Kidney (tissue), 14 donors: ENCODE results near the gene CFAP69. TPM values are rescaled to one million over a fixed set of nuclear protein-coding genes. Genes with fewer than 3 reads are reported as not detected.

Source experiments
- DNase-seq, 5 donors: peaks; one replicate each; pipeline ENCODE4 v3.0.0-alpha.2; 2013 to 2020
- FAIRE-seq: peaks from 2 replicates; lab custom pipeline; 2012; peaks lifted over from hg19 to GRCh38; lab: Jason Lieb, UNC
- H3K27ac ChIP-seq, 2 donors: one replicate each; pipeline ENCODE4 v1.7.0; 2013; ENCODE audit warnings: low read depth in 2 of 2, low read length in 2 of 2, inconsistent platforms in 1 of 2
- H3K27me3 ChIP-seq: one replicate; pipeline ENCODE4 v1.7.1; 2013; ENCODE audit warnings: low read length, inconsistent platforms; ENCODE audit not compliant: control insufficient read depth, insufficient read depth
- H3K36me3 ChIP-seq, 3 donors: one replicate each; pipeline versions ENCODE4 v1.7.0 to v1.7.1; 2013; ENCODE audit warnings: low read length in 3 of 3, control low read depth in 1 of 3, inconsistent platforms in 1 of 3; ENCODE audit not compliant: insufficient read depth in 3 of 3, control insufficient read depth in 2 of 3
- H3K4me1 ChIP-seq, 3 donors: one replicate each; pipeline versions ENCODE4 v1.7.0 to v1.7.1; 2013; ENCODE audit warnings: low read length in 3 of 3, inconsistent platforms in 1 of 3, low read depth in 1 of 3; ENCODE audit not compliant: control insufficient read depth in 2 of 3, insufficient read depth in 2 of 3
- H3K4me3 ChIP-seq, 3 donors: one replicate each; pipeline versions ENCODE4 v1.7.0 to v1.8.1; 2013; ENCODE audit warnings: low read length in 3 of 3, control low read depth in 1 of 3, inconsistent platforms in 1 of 3
- H3K9ac ChIP-seq, 3 donors: one replicate each; pipeline versions ENCODE4 v1.7.0 to v1.7.1; 2013; ENCODE audit warnings: low read length in 3 of 3, control low read depth in 1 of 3, inconsistent platforms in 1 of 3
- H3K9me3 ChIP-seq, 3 donors: one replicate each; pipeline versions ENCODE4 v1.7.0 to v1.7.1; 2013; ENCODE audit warnings: low read length in 3 of 3, control low read depth in 1 of 3, inconsistent platforms in 1 of 3; ENCODE audit not compliant: control insufficient read depth in 2 of 3, insufficient read depth in 1 of 3
- intact Hi-C: fragments of 100-400 bp; cut with DNase I; formaldehyde crosslinking; loops from one replicate; pipeline ENCODE4 v1.11.1; 2022
- polyA plus RNA-seq: library from polyadenylated mRNA; stranded (reverse); fragments of 350-450 nt; fragmentation: Illumina TruSeq; extraction: RNeasy Lipid Tissue Mini Kit (QIAGEN cat#74804); gene quantifications from one replicate; pipeline ENCODE4 v1.2.3, GENCODE V29; 2014; ENCODE audit warnings: low read depth, low replicate concordance; ENCODE audit not compliant: insufficient read depth
- total RNA-seq: library from RNA; stranded (reverse); fragmentation: NEBNext Ultra II Directional; extraction: Animal tissue kit (Norgen Biotek cat#: 25700); gene quantifications from one replicate; pipeline ENCODE4 v1.2.1, GENCODE V29; 2021
- TF ChIP-seq, protein P1 (sequence below): IDR thresholded peaks from 3 replicates; pipeline ENCODE4 v1.5.1; 2012; ENCODE audit warnings: mild to moderate bottlenecking, moderate library complexity, borderline replicate concordance; ENCODE audit not compliant: insufficient read depth; ENCODE audit errors: extremely low read depth
- donor health status: control.
- donor health status: control.
- donor health status: control.
- donor health status: control.
- donor health status: control.
- donor health status: DM: yes; HTN: yes; CAD: no.
- donor health status: Normal renal cell carcinoma (clear cell type).

CFAP69 gene
- total and polyA plus RNA-seq, 2 donors from 2014 or later, result 9.2 to 13.2 TPM

DNA sequence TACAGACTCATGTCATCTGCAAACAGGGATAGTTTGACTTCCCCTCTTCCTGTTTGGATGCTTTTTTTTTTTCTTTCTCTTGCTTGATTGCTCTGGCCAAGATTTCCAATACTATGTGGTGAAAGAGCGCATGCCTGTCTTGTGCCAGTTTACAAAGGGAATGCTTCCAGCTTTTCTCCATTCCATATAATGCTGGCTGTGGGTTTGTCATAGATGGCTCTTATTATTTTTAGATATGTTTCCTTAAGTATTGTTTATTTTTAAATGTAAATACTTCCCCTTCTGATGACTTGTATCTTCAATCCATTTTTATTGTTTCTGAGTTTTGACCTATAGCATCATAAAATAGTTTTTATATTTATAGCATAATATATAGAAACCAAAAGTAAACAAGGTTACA, 58.3 kb downstream of the CFAP69 start:
- intact Hi-C loops, result no loop called here
- peaks cover 2 to 8% (median 3%) of the 10 kb centered on the region in 3 donors for H3K36me3 ChIP-seq
- DNase-seq, result no peak
- no peak for FAIRE-seq
- no peak overlapping the region for H3K4me3 ChIP-seq
- no peak overlapping the region for H3K27ac ChIP-seq
- no peak overlapping the region for H3K9ac ChIP-seq
- TF ChIP-seq, protein P1, sequence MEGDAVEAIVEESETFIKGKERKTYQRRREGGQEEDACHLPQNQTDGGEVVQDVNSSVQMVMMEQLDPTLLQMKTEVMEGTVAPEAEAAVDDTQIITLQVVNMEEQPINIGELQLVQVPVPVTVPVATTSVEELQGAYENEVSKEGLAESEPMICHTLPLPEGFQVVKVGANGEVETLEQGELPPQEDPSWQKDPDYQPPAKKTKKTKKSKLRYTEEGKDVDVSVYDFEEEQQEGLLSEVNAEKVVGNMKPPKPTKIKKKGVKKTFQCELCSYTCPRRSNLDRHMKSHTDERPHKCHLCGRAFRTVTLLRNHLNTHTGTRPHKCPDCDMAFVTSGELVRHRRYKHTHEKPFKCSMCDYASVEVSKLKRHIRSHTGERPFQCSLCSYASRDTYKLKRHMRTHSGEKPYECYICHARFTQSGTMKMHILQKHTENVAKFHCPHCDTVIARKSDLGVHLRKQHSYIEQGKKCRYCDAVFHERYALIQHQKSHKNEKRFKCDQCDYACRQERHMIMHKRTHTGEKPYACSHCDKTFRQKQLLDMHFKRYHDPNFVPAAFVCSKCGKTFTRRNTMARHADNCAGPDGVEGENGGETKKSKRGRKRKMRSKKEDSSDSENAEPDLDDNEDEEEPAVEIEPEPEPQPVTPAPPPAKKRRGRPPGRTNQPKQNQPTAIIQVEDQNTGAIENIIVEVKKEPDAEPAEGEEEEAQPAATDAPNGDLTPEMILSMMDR, result no peak
- H3K9me3 ChIP-seq, result no peaks in the 10 kb centered on the region
- no peaks in the 10 kb centered on the region for H3K4me1 ChIP-seq
- no peaks in the 10 kb centered on the region for H3K27me3 ChIP-seq

DNA sequence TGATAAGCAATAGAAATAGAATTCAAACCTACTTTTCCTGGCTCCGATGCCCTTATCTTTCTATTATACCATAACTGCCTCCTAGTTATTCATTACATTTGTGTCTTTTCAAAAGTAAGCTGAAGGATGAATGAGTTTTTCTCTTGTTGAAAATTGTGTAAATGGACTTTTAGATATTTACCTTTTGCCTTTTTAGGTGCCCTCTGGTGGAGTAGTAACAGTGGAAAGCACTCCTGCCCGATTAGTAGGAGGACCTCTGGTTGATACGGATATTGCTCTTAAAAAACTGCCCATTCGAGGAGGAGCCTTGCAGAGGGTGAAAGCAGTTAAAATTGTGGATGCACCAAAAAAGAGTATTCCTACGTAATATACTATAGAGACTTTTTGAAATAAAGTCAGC, 64.9 kb downstream of the CFAP69 start:
- Histone ChIP-seq H3K4me1 (no peaks in the 10 kb centered on the region), H3K4me3 (no peak overlapping the region), H3K27me3 (no peaks in the 10 kb centered on the region), H3K9me3 (no peaks in the 10 kb centered on the region), H3K27ac (no peak overlapping the region), H3K36me3 (peaks cover 2 to 13% (median 7%) of the 10 kb centered on the region in 3 donors), H3K9ac (no peak overlapping the region)
- DNase-seq, result no peak
- intact Hi-C loops, result no loop called here
- FAIRE-seq, result no peak
- TF ChIP-seq, protein P1, result no peak

DNA sequence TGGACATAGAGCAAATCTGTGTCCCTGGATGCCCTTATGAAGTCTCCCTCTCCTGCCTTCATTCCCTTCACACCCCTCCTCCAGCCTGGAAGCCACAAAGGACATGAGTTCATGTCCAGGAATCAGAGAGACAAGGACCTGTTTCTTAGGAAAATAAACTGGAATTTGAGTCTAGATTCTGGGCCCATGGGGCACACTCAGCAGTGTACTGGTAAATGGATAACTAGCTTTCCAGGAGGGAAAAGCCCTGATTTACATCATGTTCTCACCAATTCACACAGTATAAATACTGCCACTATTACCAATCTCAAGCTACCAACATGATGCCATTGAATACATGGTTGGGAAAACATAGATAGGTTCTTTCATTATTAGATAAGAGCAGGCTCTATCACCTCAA, 66.2 kb downstream of the CFAP69 start:
- H3K36me3 ChIP-seq, result peaks cover 2 to 13% (median 7%) of the 10 kb centered on the region in 3 donors
- FAIRE-seq, result no peak
- no peaks in the 10 kb centered on the region for H3K27me3 ChIP-seq
- no peak overlapping the region for H3K27ac ChIP-seq
- H3K4me1 ChIP-seq, result no peaks in the 10 kb centered on the region
- DNase-seq, result no peak
- H3K4me3 ChIP-seq, result no peak overlapping the region
- intact Hi-C loops, result no loop called here
- no peak overlapping the region for H3K9ac ChIP-seq
- H3K9me3 ChIP-seq, result no peaks in the 10 kb centered on the region
- TF ChIP-seq, protein P1, result no peak

DNA sequence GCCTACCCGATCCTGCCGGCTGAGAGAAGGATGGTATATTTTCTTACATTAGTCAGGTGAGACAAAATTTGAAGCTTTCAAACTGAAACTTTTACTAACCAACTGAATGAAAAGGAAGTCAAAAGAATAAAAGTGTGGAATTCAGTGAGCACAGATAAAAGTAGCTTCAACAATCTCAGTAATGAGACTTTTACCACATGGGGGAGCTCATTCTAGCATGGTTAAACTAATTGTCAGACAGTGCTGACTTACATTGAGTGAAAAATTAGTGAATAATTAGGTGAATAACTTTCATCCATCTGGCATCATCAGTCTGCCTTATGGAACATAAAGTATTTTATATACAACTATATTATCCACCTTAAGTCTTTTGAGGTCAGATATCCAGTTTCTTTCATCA, 67.8 kb downstream of the CFAP69 start:
- FAIRE-seq, result no peak
- TF ChIP-seq, protein P1, result no peak
- intact Hi-C loops, result no loop called here

More for the DNA sequence above, 67.8 kb downstream of the CFAP69 start:
- Histone ChIP-seq H3K27ac (no peak overlapping the region), H3K9ac (no peak overlapping the region), H3K36me3 (peaks cover 0 to 10% (median 6%) of the 10 kb centered on the region in 3 donors), H3K4me3 (no peak overlapping the region), H3K9me3 (no peaks in the 10 kb centered on the region), H3K27me3 (no peaks in the 10 kb centered on the region), H3K4me1 (no peaks in the 10 kb centered on the region)
- no peak for DNase-seq
